ENCODE measurements around the gene PCYOX1L.

DNA sequence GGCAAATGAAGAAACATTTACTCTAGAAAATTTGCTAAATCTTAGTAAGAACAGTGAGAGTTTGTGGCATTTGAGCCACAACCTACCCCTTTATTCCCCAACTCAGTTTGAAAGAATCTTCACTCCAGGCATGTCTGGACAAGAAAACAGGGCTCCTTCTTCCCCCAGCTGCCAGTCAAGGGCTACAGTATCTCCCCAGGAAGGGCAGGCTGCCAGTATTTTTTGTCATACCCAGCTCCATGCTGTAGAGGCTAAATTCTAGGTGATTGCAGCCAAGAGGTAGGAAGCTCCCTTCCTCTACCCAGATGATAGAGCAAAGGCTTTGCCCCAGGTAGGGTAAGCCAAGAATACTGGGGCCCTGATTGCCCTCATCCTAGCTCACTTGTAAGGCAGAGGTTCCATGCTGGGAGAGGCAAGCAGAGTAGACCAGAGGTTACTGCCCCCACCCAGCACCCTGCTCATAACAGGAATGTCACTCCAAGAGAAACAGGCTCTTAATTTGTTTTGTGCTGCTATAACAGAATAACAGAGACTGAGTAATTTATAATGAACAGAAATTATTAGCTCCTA, 32.6 kb upstream of the PCYOX1L start:
- TF ChIP-seq, protein P1, sequence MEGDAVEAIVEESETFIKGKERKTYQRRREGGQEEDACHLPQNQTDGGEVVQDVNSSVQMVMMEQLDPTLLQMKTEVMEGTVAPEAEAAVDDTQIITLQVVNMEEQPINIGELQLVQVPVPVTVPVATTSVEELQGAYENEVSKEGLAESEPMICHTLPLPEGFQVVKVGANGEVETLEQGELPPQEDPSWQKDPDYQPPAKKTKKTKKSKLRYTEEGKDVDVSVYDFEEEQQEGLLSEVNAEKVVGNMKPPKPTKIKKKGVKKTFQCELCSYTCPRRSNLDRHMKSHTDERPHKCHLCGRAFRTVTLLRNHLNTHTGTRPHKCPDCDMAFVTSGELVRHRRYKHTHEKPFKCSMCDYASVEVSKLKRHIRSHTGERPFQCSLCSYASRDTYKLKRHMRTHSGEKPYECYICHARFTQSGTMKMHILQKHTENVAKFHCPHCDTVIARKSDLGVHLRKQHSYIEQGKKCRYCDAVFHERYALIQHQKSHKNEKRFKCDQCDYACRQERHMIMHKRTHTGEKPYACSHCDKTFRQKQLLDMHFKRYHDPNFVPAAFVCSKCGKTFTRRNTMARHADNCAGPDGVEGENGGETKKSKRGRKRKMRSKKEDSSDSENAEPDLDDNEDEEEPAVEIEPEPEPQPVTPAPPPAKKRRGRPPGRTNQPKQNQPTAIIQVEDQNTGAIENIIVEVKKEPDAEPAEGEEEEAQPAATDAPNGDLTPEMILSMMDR (IDR thresholded peaks at IDR 0.05; ENCODE audit: low read depth, low read length): no peak
- no peak for TF ChIP-seq POLR2A (IDR thresholded peaks at IDR 0.05; ENCODE audit: extremely low read depth, insufficient read length)
- TF ChIP-seq, protein P2, sequence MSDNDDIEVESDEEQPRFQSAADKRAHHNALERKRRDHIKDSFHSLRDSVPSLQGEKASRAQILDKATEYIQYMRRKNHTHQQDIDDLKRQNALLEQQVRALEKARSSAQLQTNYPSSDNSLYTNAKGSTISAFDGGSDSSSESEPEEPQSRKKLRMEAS (IDR thresholded peaks at IDR 0.05; ENCODE audit: low read depth, low read length): no peak
